ENCODE data around the gene MYRFL.
A peak's percentile ranks its signal among the peaks of the same experiment; 100 is the strongest.
"Not testable (repeated sequence)": the region's sequence is repeated elsewhere in the genome, so short reads cannot be mapped to it uniquely, and the experiment has no call there.

MYRFL gene

DNA sequence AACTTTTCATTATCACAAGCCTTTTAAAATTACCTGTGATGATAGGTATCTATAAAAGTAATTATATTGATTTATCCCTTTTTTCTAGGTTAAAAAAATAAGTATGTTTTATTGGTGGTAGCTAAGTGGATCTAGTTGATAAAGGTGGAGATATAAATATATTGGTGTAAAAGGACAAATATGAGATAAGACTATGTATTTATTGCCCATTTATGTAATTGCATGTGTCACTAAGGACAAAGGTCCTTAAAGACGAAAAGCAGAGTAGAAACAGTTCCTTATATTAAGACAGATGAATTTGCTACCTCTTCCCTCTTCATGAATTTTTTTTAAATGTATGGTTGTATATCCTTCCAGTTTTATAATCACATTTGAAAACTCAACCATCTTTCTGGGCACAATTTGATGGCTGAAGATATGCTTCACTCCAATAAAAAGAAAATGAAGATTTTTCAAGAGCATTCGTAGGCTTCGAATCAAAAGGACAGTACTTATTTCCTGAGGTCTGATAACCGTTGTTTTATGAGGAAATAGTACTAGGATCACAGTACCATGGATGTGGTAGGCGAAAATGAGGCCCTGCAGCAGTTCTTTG, at the start of gene MYRFL:
MYRFL (plus strand) TSS at position 262 of the 595 bp plus-strand sequence; CDS start at position 553, 291 bp downstream.
- no peak for DNase-seq (ENCODE audit: low read depth)
- TF ChIP-seq, protein P1, sequence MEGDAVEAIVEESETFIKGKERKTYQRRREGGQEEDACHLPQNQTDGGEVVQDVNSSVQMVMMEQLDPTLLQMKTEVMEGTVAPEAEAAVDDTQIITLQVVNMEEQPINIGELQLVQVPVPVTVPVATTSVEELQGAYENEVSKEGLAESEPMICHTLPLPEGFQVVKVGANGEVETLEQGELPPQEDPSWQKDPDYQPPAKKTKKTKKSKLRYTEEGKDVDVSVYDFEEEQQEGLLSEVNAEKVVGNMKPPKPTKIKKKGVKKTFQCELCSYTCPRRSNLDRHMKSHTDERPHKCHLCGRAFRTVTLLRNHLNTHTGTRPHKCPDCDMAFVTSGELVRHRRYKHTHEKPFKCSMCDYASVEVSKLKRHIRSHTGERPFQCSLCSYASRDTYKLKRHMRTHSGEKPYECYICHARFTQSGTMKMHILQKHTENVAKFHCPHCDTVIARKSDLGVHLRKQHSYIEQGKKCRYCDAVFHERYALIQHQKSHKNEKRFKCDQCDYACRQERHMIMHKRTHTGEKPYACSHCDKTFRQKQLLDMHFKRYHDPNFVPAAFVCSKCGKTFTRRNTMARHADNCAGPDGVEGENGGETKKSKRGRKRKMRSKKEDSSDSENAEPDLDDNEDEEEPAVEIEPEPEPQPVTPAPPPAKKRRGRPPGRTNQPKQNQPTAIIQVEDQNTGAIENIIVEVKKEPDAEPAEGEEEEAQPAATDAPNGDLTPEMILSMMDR (IDR thresholded peaks at IDR 0.05; ENCODE audit: control insufficient read depth, insufficient read depth, low read depth, low read length, missing control alignments): no peak

DNA sequence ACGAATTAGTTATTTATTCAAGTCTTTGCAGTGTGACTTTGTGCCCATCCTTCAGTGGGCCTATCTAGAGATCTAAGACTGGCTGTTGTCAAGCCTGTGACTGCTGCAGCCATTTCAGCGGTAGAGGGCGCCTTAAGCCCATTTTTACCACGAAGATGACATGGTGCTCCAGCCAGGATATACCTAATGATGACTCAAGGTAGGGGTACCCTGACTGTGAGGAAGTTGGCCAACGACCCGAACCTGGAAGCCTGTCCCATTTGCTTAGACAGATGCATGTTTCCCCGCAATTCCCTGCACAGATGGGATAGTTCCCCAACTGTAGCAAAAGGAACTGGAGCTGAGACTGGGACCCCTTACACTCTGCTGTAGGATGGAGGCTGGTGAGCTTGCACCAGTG, 45.1 kb upstream of the MYRFL start:
- TF ChIP-seq, protein P1 (IDR thresholded peaks at IDR 0.05; ENCODE audit: control insufficient read depth, insufficient read depth, low read depth, low read length, missing control alignments): peak; percentile 43
- DNase-seq (ENCODE audit: low read depth): no peak
- no peak overlapping the region for H3K4me3 ChIP-seq (ENCODE audit: control insufficient read depth, low read depth, low read length)

More for the DNA sequence above, at the start of gene MYRFL:
- H3K4me3 ChIP-seq (ENCODE audit: control insufficient read depth, low read depth, low read length): no peak within 1 kb of the TSS

DNA sequence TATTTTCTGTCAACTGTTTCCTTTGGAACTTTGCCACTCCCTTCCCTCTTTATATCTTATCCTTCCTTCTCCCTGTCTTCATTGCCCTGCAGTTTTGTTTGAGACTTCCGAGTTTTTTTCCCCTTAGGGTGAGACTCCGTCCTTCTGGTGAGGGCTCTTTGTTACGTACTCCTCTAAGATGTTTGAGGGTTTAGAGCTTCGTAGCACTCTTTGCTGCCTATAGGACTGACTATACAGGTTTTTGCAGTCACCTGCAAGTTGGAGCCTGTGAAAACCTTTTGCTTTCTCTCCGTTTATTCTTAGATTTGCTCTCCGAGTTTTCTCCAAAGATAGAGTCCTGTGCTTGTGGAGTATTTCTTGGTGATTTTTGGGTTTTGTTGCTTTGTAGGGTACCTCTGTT, 41.7 kb upstream of the MYRFL start:
- TF ChIP-seq, protein P1 (IDR thresholded peaks at IDR 0.05; ENCODE audit: control insufficient read depth, insufficient read depth, low read depth, low read length, missing control alignments): no peak
- no peak for DNase-seq (ENCODE audit: low read depth)
- H3K4me3 ChIP-seq (ENCODE audit: control insufficient read depth, low read depth, low read length): no peak overlapping the region

DNA sequence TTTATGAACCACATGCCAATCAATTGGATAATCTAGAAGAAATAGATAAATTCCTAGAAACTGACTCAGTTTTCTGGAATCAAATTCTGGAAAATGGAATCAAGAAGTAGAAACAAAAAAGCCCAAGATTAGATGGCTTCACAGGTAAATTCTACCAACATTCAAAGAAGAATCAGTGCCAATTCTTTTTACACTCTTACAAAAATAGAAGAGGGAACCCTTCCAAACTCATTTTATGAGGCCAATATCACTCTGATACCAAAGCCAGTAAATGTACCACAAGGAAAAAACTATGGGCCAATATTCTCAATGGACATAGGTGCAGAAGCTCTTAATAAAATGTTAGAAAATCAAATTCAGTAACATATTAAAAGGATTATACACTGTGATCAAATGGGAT, 35.7 kb upstream of the MYRFL start:
- no peak for DNase-seq (ENCODE audit: low read depth)
- H3K4me3 ChIP-seq (ENCODE audit: control insufficient read depth, low read depth, low read length): no peak overlapping the region
- TF ChIP-seq, protein P1 (IDR thresholded peaks at IDR 0.05; ENCODE audit: control insufficient read depth, insufficient read depth, low read depth, low read length, missing control alignments): no peak

DNA sequence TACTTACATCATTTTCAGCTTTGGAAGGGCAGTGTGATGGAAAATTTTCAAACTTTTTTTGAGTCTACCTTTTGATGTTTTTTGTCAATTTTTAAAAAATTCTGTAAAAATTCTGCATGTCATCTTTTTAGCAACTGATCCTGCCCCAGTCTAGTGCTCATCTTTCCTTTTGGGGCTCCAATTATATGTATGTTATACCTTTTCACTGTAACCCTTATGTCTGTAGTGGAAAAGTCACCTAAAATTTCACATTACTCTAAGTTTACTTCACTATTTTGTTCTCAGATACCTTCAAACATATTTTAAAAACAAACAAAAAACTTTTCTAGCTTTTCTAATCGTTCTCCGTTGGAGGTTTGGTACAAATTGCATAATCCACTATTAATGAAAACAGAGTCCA, 32.5 kb upstream of the MYRFL start:
- no peak overlapping the region for H3K4me3 ChIP-seq (ENCODE audit: control insufficient read depth, low read depth, low read length)
- TF ChIP-seq, protein P1 (IDR thresholded peaks at IDR 0.05; ENCODE audit: control insufficient read depth, insufficient read depth, low read depth, low read length, missing control alignments): no peak
- no peak for DNase-seq (ENCODE audit: low read depth)

DNA sequence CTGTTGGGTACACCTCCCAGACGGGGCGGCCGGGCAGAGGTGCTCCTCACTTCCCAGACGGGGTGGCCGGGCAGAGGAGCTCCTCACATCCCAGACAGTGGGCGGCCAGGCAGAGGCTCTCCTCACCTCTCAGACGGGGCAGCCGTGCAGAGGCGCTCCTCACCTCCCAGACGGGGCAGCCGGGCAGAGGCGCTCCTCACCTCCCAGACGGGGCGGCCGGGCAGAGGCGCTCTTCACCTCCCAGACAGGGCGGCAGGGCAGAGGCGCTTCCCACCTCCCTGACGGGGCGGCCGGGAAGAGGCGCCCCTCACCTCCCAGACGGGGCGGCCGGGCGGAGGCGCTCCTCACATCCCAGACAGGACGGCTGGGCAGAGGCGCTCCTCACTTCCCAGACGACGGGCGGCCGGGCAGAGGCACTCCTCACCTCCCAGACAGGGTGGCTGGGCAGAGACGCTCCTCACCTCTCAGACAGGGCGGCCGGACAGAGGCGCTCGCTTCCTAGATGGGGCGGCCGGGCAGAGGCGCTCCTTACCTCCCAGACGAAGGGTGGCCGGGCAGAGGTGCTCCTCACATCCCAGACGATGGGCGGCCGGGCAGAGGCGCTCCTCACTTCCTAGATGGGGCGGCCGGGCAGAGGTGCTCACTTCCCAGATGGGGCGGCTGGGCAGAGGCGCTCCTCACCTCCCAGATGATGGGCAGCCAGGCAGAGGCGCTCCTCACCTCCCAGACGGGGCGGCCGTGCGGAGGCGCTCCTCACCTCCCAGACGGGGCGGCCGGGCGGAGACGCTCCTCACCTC, 17.7 kb upstream of the MYRFL start:
- not testable (repeated sequence) for H3K4me3 ChIP-seq (ENCODE audit: control insufficient read depth, low read depth, low read length); DNase-seq (ENCODE audit: low read depth)

DNA sequence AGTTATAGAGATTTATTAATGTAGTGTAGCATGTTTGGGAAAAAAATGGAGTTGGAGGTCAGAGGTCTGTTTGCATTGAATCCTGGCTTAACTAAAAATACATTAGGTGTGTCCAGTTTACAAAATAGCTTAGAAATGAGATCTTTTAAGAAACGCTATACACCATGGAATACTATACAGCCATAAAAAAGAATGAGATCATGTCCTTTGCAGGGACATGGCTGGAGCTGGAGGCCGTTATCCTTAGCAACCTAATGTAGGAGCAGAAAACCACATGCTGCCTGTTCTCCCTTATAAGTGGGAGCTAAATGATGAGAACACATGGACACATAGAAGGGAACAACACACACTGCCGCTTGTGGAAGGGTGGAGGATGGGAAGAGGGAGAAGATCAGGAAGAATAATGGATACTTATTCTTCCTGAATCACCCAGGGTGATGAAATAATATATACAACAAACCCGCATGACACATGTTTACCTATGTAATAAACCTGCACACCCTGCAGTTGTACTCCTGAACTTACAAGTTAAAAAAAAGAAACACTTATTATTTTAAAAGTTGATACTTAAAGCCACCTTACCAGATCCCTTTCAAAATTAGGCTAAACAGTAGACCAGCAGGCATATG, 14.0 kb upstream of the MYRFL start:
- H3K4me3 ChIP-seq (ENCODE audit: control insufficient read depth, low read depth, low read length): no peak overlapping the region
- DNase-seq (ENCODE audit: low read depth): no peak

More for the DNA sequence above, 14.0 kb upstream of the MYRFL start:
- TF ChIP-seq, protein P1 (IDR thresholded peaks at IDR 0.05; ENCODE audit: control insufficient read depth, insufficient read depth, low read depth, low read length, missing control alignments): no peak

Measured in AG09309 (cell line).